Activated CD8-positive, alpha-beta memory T cell treated with anti-CD3 and anti-CD28 coated beads, Interleukin-2, amount 50 U/mL, for 1 hour (primary cell): ENCODE data around the gene ADM.
"Not testable (repeated sequence)": the region's sequence is repeated elsewhere in the genome, so short reads cannot be mapped to it uniquely, and the experiment has no call there.

Experiments
- DNase-seq: peaks from one replicate; pipeline ENCODE4 v3.0.0-alpha.2; 2020; ENCODE audit errors: extremely low read depth

Gene ADM

GRCh38 chr11:10304495-10305261 lies at the start of gene ADM:
Gene ADM, plus strand, starts transcription at chr11:10305073. Its CDS starts 628 bp downstream, at chr11:10305701.
- DNase-seq, result no peak

GRCh38 chr11:10255388-10256125 lies 49.3 kb upstream of the ADM start:
- no peak for DNase-seq

- no peak for DNase-seq
These were observed 47.4 kb upstream of the ADM start for GRCh38 chr11:10257478-10257877.

GRCh38 chr11:10261821-10262220 lies 43.1 kb upstream of the ADM start:
- DNase-seq, result no peak

GRCh38 chr11:10263929-10264328 lies 40.9 kb upstream of the ADM start:
- DNase-seq, result no peak

GRCh38 chr11:10264716-10265115 lies 40.2 kb upstream of the ADM start:
- not testable (repeated sequence) for DNase-seq

- no peak for DNase-seq
These were observed 38.9 kb upstream of the ADM start for GRCh38 chr11:10265936-10266335.

- no peak for DNase-seq
These were observed 37.1 kb upstream of the ADM start for GRCh38 chr11:10267821-10268220.

GRCh38 chr11:10268746-10269488 lies 36.0 kb upstream of the ADM start:
- DNase-seq, result no peak

- no peak for DNase-seq
These were observed 32.7 kb upstream of the ADM start for GRCh38 chr11:10272132-10272531.

GRCh38 chr11:10273738-10274137 lies 31.1 kb upstream of the ADM start:
- no peak for DNase-seq

GRCh38 chr11:10274726-10275125 lies 30.1 kb upstream of the ADM start:
- DNase-seq, result no peak

- DNase-seq, result no peak
These were observed 29.2 kb upstream of the ADM start for GRCh38 chr11:10275714-10276113.

GRCh38 chr11:10282117-10282516 lies 22.8 kb upstream of the ADM start:
- no peak for DNase-seq

- DNase-seq, result no peak
These were observed 20.9 kb upstream of the ADM start for GRCh38 chr11:10283991-10284390.

GRCh38 chr11:10285148-10285802 lies 19.6 kb upstream of the ADM start:
- DNase-seq, result no peak

GRCh38 chr11:10287140-10287539 lies 17.7 kb upstream of the ADM start:
- DNase-seq, result no peak

GRCh38 chr11:10287766-10288715 lies 16.8 kb upstream of the ADM start:
- DNase-seq, result no peak

GRCh38 chr11:10288881-10289764 lies 15.8 kb upstream of the ADM start:
- DNase-seq, result no peak
